Testis (tissue), 3 donors: ENCODE measurements around the gene PPP1R9A. TPM values are rescaled to one million over a fixed set of nuclear protein-coding genes. Genes with fewer than 3 reads are reported as not detected.

Experiments used
- DNase-seq: peaks from one replicate; pipeline ENCODE4 v3.0.0-alpha.2; 2019
- H3K27ac ChIP-seq, 2 donors: fragments of 200-600 bp; sonication (generic); one replicate each; pipeline ENCODE4 v1.5.1; 2019
- H3K27me3 ChIP-seq: fragments of 200-600 bp; sonication (generic); one replicate; pipeline ENCODE4 v1.5.1; 2019
- H3K36me3 ChIP-seq: fragments of 200-600 bp; sonication (generic); one replicate; pipeline ENCODE4 v1.5.1; 2017; ENCODE audit warnings: low read depth; ENCODE audit errors: missing control alignments
- H3K4me1 ChIP-seq: fragments of 200-600 bp; sonication (generic); one replicate; pipeline ENCODE4 v1.5.1; 2019
- H3K4me3 ChIP-seq, 2 donors: fragments of 200-600 bp; sonication (generic); one replicate each; pipeline ENCODE4 v1.5.1; 2017 to 2019
- H3K9me3 ChIP-seq: fragments of 200-600 bp; sonication (generic); one replicate; pipeline ENCODE4 v1.5.1; 2017
- CTCF ChIP-seq, 3 experiments: fragments of 450-650 bp in 2 of 3; fragments of 200-600 bp in 1 of 3; sonication (generic) in 1 of 3; IDR thresholded peaks; one replicate each; pipeline ENCODE4 v1.5.1; 2016 to 2019; ENCODE audit warnings: antibody characterized with exemption in 3 of 3, mild to moderate bottlenecking in 2 of 3, moderate library complexity in 1 of 3
- POLR2A ChIP-seq: fragments of 450-650 bp; IDR thresholded peaks from one replicate; pipeline ENCODE4 v1.6.1; 2017; ENCODE audit warnings: antibody characterized with exemption, mild to moderate bottlenecking, moderate library complexity
- WGBS, 2 donors: methylation state at CpG; one replicate each; pipeline ENCODE4 v1.1.5; 2018; 5-methylcytosine and 5-hydroxymethylcytosine counted together
- intact Hi-C: fragments of 100-400 bp; cut with DNase I; formaldehyde crosslinking; loops from one replicate; pipeline ENCODE4 v1.15.1; 2023; ENCODE audit warnings: low total_unique reads
- polyA plus RNA-seq: library from polyadenylated mRNA; stranded (reverse); fragments of 350-450 nt; fragmentation: Illumina TruSeq; extraction: RNeasy Lipid Tissue Mini Kit (QIAGEN cat#74804); gene quantifications from one replicate; pipeline ENCODE4 v1.2.3, GENCODE V29; 2014; ENCODE audit warnings: low read depth, low replicate concordance; ENCODE audit not compliant: insufficient read depth
- total RNA-seq, 2 donors: library from RNA; depleted of rRNA; stranded (reverse); fragments of >200 nt; gene quantifications; one replicate each; pipeline ENCODE4 v1.2.3, GENCODE V29; 2016

PPP1R9A gene
- total and polyA plus RNA-seq, 3 donors from 2014 or later, result 16.7 to 47.8 (median 47.0) TPM

DNA sequence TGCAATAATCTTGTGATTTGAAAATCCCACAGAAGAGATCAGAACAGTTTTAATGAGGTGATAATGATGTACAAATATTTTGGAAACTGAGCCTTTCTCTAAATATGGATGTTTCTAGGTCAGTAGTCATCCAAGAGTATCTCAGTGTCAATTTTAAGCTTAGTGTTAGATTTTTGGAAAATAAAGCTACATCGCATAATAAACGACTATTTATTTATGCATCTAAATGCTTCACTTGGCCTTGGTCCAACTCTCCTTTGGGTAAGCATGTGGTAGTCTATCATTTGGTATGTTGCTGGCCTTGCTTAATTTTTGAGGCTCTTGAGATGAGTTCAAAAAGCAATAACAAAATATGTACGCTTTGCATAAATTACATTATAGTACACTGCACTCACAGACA, 5.4 kb upstream of the PPP1R9A start:
- Histone ChIP-seq H3K27ac (no peak overlapping the region), H3K36me3 (no peaks in the 10 kb centered on the region), H3K9me3 (no peaks in the 10 kb centered on the region), H3K4me1 (peaks cover 5% of the 10 kb centered on the region), H3K4me3 (no peak overlapping the region), H3K27me3 (no peaks in the 10 kb centered on the region)
- intact Hi-C loops, result no loop called here
- DNase-seq, result no peak
- 71 to 80% methylated on average over 3 of the region's 3 CpGs for WGBS, 2 donors
- no peak for TF ChIP-seq POLR2A
- no peak for TF ChIP-seq CTCF (IDR thresholded peaks at IDR 0.05)

DNA sequence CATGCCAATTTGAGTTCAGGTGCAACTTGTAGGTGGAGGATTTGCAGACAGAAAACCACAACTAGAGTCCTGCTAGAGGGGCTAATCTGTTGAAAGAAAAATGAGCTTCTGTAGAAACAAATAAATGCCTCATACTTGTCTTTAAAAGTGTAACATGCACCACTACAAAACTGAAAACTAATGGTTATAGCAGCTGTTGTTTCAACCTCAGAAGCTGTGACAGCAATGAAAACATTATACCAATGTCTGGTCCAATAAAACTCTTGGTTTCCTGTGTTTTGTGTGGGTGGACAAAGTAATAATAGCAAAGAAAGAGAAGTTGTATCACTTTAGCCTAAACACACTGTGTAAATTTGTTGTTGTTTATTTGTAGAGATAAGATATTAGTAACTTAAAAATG, 3.4 kb upstream of the PPP1R9A start:
- no peak for DNase-seq
- intact Hi-C loops, result no loop called here
- H3K27me3 ChIP-seq, result no peaks in the 10 kb centered on the region

DNA sequence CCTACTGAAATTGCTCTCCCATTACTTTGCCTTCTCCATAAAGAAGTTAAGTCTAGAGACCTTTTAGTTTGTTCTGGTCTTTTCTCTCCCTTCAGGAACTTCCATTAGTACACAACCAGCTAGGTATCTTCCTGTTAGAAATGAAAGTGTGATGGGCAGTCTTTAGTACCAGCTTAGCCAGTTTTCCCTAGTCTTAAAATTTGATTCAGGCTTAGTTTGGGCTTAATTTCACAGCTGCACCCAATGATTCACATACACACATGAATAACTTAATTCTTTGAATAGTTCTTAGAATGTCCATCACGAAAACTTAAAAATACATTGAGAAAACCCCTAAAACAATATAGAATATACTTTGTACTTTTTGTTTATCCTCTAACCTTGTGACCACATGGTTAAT, 2.4 kb upstream of the PPP1R9A start:
- intact Hi-C loops, result no loop called here
- no peak for DNase-seq
- WGBS, 2 donors, result 89 to 93% methylated on average over 1 of the region's 1 CpG
- H3K4me3 ChIP-seq, result no peak overlapping the region
- no peak overlapping the region for H3K27ac ChIP-seq
- H3K9me3 ChIP-seq, result no peaks in the 10 kb centered on the region
- H3K27me3 ChIP-seq, result no peaks in the 10 kb centered on the region
- H3K4me1 ChIP-seq, result peaks cover 8% of the 10 kb centered on the region
- no peaks in the 10 kb centered on the region for H3K36me3 ChIP-seq
- TF ChIP-seq POLR2A (no peak), CTCF (IDR thresholded peaks at IDR 0.05) (no peak)

More for the DNA sequence above, 3.4 kb upstream of the PPP1R9A start:
- H3K27ac ChIP-seq, result no peak overlapping the region
- TF ChIP-seq POLR2A (no peak), CTCF (IDR thresholded peaks at IDR 0.05) (no peak)
- H3K36me3 ChIP-seq, result no peaks in the 10 kb centered on the region
- H3K4me3 ChIP-seq, result no peak overlapping the region
- no peaks in the 10 kb centered on the region for H3K9me3 ChIP-seq
- peaks cover 5% of the 10 kb centered on the region for H3K4me1 ChIP-seq

DNA sequence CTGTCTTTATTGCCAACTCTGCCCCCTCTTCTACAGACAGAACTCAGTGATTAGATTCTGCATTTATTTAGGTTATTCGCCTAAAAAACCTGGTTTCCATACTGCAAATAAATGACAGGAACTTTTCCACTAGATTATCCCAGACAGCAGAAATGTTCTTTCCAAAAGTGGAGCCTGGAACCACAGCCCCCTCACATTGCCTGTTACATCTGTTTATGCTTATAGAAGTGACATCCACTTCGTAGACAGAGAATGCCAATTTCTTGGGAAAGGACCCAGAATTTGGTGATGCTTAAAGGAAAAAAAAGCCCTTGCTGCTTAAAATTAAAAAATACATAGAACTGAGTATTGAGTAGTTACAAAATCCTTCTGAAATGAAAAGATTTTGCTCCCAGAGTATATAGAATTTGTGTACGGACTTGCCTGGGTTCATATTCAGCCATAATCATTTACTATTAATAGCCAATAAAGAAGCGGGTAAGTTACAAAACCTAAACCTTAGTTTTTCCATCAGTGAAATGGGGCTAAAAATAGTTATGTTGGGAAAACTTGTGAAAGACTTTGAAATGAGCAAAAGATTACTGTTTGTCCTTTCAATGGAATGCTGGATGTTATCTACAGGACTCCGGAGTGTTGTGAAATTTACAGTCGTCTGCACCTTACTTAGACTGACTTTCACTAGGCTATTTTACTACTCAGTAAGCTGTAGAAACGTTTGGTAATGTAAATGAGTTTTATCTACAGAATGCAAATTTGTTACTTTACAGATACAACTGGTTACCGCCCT, 1.1 kb upstream of the PPP1R9A start:
- intact Hi-C loops, result no loop called here
- peaks cover 8% of the 10 kb centered on the region for H3K4me1 ChIP-seq
- no peak for DNase-seq
- no peaks in the 10 kb centered on the region for H3K27me3 ChIP-seq
- no peaks in the 10 kb centered on the region for H3K36me3 ChIP-seq
- no peaks in the 10 kb centered on the region for H3K9me3 ChIP-seq
- no peak for TF ChIP-seq CTCF (IDR thresholded peaks at IDR 0.05)
- TF ChIP-seq POLR2A, result no peak
- 39 to 55% methylated on average over 8 of the region's 8 CpGs for WGBS, 2 donors
- no peak overlapping the region for H3K4me3 ChIP-seq
- H3K27ac ChIP-seq, result peak overlapping the region in 1 of 2 donors; percentile 89

DNA sequence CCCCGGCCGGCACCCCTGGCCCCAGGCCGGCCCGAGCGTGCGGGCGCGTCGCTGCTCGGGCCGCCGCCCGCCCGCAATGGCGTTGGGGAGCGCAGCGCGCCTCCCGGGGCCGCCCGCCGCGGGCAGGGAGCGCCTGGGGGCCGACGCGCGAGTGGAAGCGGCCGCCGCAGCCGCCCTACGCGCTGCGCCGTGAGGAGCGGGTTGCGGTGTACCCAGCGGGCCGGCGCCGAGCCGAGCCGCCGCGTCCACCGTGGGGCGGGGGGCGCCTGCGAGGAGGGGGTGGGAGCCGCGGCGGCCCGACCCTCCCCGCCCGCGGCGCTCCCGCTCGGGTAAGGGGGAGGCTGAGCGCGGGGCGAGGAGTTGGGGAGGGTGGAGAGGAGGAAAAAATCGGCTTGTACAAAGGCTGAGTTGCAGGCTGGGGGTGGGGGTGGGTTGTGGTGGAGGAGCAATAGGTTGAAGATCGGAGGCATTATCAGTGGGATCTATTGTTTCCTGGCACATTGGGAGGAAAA, 473 bp downstream of the PPP1R9A start:
- intact Hi-C loops, result no loop called here
- Histone ChIP-seq H3K4me3 (peak overlapping the region; percentile 62 to 69), H3K27ac (peak overlapping the region; percentile 84 to 89), H3K4me1 (peaks cover 8% of the 10 kb centered on the region), H3K9me3 (no peaks in the 10 kb centered on the region), H3K36me3 (no peaks in the 10 kb centered on the region), H3K27me3 (no peaks in the 10 kb centered on the region)
- no peak for TF ChIP-seq CTCF (IDR thresholded peaks at IDR 0.05)
- no peak for DNase-seq
- WGBS, 2 donors, result 0 to 1% methylated on average over 25 to 33 of the region's 65 CpGs
